NCI-H1105 treated with DMSO at 0.1 percent for 48 hours (cell line): ENCODE results near the gene NSF.
"Not testable (repeated sequence)": the region's sequence is repeated elsewhere in the genome, so short reads cannot be mapped to it uniquely, and the experiment has no call there.

ENCODE experiments used
- DNase-seq: peaks from one replicate; lab custom pipeline; 2025; lab: John Stamatoyannopoulos, UW

NSF gene

DNA sequence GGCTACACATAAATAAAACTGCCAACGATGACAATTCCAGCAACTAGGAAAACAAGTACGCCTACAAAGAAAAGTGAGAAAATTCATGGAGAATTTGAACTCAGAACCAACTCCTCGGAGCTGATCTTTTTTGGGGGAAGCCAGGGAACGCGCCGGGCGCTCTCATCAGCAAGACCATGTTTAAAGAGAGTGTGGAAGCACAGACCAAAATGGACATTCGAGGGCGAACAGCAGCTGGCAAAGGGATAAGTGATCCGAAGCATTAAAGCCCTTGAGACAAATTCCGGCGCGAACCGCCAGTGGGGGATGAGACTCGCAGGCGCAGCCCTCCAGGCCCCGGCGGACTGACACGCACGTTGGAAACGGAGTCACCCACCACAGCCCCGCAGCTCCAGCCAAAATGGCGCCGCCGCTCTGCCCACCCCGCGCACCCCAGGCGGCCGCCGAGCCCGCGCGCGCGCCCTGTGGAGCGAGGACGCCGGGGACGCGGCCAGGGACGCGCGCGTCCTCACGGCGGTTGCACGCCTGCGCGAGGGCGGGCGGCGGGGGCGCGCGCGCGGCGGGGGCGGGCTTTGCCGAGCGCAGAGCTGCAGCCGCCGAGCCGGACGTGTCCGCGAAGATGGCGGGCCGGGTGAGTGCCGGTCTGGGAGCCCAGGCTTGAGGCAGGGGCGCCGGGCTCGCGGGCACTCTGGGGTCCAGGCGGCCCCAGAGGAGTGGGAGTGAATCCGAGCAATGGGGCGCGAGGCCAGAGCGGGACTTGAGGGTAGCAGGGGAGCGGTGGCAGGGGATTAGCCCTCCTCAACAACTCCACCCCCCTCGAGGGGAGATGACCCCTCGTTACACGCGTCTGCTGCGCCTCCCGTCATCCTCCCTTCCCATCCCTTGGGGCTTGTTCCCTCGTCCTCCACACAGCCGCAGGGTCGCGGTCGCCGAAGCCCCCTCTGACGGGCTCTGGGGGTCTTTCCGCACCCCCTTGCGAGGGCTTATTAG is at the start of gene NSF:
TSS of gene NSF (plus strand) at position 513 of the 990 bp plus-strand sequence. CDS start at position 620, 107 bp downstream.
- not testable (repeated sequence) for DNase-seq

- DNase-seq = not testable (repeated sequence)
Measured at GRCh38 chr17:46548607-46549006, 41.9 kb upstream of the NSF start.

DNA sequence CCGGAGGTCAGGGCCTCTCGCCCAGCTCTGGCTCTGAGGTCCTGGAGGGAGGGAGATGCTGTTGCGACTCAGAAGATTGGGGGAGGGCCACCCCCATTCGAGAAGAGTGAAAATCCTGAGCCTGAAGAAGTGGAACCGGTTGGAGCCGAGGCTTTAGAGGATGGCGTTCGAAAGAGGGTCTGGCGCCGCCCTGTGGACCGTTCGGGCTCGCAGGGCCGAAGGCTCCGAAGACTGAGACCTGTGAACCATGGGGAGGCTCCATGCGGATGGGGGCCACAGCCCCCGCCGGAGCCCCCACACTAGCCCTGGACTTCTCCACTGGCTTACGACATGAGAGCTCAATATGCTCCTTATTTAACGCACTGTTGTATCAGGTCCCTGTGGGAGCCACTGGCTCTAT is 31.3 kb upstream of the NSF start:
- DNase-seq = not testable (repeated sequence)

DNA sequence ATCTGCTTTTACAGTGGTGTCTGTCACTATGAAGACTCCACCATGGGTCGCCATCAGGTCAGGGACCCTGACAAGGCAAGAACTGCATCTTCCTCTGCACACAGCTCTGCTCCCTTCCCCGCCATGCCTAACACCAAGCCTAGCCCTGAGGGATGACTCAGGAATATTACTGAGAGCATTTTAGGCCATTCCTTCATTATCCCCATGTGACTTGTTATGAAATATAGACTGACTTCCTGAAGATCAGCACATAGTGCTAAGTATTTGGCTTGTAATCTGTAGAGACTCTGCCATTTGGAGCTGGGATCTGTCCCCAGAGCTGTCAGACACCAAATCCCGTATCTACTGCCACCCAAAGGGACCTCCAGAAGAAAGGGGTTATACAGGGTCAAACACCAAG is 30.4 kb upstream of the NSF start:
- not testable (repeated sequence) for DNase-seq

DNA sequence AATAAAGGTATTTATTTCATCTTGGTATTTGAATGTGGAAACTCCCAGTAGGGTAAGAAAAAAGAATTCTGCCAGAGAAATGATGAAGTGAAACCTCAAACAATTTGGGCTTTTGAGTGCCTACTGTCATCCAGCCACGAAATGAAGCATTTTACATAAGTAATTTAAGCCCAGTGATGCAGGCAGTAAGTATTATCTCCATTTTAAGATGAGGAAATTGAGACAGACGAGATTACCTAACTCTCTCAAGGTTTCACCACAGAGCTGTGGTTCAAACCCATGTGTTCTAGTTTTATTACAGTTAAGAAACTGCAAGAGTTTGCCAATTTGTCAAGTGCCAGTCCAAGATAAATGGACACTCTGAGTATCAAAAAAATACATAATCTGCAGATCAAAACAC is 24.2 kb upstream of the NSF start:
- not testable (repeated sequence) for DNase-seq

GRCh38 chr17:46566980-46567379 is 23.5 kb upstream of the NSF start:
- DNase-seq = not testable (repeated sequence)

DNA sequence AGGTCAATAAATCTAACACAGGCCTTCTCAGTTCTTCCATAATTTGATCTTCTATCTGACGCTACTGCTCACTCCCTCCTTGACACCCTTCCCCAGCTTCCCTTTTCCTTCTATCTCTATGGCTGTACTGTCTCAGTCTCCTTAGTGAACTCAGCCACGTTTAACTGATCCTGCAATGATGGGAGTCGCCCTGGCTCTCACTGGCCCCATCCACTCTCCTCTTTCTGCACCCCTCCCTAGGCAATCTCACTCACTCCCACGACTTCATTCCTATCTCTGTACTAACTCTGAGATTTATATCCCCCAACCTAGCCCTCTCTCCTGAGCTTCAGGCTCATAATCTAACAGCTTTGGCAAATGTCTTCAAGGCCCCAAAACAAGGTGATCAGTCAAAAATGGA is 18.7 kb upstream of the NSF start:
- DNase-seq = not testable (repeated sequence)

GRCh38 chr17:46579083-46580075 is 11.1 kb upstream of the NSF start, which contains the start of gene ARL17A:
Gene ARL17A (minus strand): TSS chr17:46579691. CDS start chr17:46576322, 3,369 bp downstream.
- DNase-seq = not testable (repeated sequence)

DNA sequence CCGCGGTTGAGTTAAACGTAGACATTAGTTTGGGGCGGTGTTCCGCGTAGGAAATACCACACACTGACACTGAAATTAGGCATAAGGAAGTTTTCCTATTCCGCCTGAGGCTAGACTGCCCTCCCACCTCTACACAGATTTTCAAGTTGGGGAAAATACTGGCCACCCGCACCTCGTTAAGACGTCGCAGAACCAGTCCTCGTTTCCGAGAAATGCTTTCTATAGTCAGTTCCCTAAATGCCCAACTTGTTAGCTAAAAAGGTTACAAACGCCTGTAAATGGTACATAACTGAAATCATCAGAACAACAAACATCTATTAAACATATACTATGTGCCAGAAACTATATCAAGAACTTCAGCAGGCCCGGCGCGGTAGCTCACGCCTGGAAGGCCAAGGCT is 10.4 kb upstream of the NSF start:
- not testable (repeated sequence) for DNase-seq

- not testable (repeated sequence) for DNase-seq
Measured at GRCh38 chr17:46585444-46585843, 5.0 kb upstream of the NSF start.

GRCh38 chr17:46591332-46591731 is 863 bp downstream of the NSF start:
- not testable (repeated sequence) for DNase-seq

- DNase-seq = not testable (repeated sequence)
Measured at GRCh38 chr17:46598344-46598931, 8.0 kb downstream of the NSF start.

DNA sequence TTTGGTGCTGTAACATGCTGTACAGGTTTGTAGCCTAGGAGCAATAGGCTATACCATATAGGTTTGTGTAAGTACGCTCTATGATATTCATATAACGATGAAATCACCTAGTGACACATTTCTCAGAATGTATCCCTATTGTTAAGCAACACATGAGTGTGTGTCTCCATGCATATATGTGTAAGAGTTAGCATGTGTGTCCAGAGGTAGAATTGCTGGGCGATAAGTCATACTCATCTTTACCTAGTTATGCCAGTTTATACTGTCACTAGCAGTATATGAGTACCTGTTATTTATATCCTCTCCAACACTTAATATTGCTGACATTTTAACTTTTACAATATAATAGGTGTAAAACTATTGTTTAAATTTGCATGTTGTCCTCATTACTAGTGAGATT is 10.3 kb downstream of the NSF start:
- not testable (repeated sequence) for DNase-seq

- DNase-seq = not testable (repeated sequence)
Measured at GRCh38 chr17:46603125-46603524, 12.7 kb downstream of the NSF start.

- DNase-seq = not testable (repeated sequence)
Measured at GRCh38 chr17:46611304-46611703, 20.8 kb downstream of the NSF start.

DNA sequence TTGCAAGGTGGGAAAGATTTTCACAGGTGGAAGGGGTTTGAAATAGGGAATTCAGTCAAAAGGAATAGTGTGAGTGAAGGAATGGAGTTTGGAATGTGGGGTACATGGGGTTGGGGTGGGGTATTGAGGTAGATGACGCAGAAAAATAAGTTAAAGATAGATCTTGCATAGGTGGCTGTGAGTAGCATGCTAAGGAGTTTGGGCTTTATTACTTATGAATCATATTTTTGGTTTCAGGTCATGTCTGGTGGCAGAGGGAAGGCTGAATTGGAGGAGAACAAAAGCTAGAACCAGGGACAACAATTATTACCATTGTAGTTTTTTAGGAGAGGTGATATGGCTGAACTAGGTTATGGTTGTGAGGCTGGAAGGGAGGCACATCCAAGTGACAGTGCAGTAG is 23.4 kb downstream of the NSF start:
- not testable (repeated sequence) for DNase-seq

GRCh38 chr17:46617121-46617520 is 26.7 kb downstream of the NSF start:
- not testable (repeated sequence) for DNase-seq

DNA sequence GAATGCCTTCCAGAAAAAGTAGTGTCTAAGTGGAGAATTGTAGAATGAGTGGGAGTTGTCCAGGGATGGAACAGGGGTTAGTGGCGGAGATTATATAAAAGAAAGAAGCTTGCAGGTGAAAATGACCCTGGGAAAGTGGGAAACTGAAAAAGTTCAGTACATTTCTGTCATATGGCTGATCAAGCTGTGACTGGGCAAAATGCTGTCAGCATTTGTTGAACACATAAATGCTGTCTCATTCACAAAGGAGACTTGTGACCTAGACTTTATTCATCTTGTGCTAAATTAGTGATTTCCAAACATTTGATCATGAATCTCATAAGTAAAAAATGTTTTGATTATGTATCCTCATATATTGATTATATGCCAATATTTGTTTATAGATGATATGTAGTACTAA is 28.5 kb downstream of the NSF start:
- not testable (repeated sequence) for DNase-seq

DNA sequence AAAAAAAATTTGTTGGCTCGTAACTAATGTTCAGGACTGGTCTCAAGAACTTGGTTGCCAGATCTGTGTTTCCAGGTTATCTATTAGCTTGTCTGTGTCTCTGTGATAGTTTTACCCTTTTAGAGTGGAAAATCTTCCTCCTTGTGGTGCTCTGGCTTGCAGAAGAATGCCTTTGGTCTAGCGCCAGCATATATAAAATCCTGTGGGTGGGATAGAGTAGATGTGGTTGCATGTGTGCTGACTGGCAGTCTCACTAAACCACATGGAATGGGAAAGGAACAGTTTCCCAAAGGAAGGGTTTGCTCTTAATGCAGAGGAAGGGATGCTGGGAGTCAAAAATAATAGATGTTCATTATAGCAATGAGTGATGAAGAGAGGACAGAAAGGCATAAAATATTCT is 33.3 kb downstream of the NSF start:
- DNase-seq = not testable (repeated sequence)

GRCh38 chr17:46624726-46625125 is 34.3 kb downstream of the NSF start:
- DNase-seq = not testable (repeated sequence)

GRCh38 chr17:46627452-46627851 is 37.0 kb downstream of the NSF start:
- DNase-seq = not testable (repeated sequence)
